ENCODE data around the gene PTCD1.

The PTCD1 gene

DNA sequence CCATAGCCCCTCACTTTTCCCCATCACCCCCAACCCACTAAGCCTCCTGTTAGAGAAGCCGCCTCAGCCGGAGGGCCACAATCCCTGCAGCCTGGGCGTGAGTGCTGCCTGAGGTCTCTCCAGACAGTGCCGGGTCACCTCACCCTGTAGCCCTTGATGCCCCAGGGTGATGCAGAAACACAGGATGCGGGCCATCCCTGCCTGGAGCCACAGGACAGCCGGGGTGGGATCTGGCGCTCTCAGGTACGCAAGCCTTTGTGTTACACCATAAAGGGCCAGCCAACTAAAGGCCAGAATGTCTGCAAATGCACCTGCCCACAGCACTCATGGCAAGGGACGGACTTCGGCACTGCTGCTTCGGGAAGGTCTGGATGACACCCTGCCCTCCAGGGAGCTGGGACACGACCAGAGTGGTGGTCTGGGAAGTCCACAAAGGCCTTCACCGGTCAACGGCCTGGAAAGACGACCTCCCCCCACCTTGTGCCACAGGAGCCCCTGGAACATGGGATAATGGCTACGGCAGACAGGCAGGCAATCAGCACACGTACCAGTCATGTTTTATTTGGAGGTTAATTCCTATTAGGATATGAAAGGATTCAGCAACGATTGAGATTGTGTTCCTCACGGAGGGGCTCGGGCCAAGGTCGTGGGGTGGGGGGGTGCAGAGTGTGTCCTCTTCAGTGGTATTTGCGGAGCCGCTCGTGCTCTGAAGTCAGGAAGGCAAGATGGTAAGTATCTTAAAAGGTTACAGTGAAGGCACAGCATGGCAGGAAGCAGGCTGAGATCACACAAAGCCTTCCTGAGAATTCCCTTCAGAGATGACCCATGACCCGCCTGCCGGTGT is 19.3 kb upstream of the PTCD1 start:
- Histone ChIP-seq H3K36me3 (ENCODE audit: control insufficient read depth, low read length) (peaks cover 95% of the 10 kb centered on the region), H3K9me3 (ENCODE audit: control insufficient read depth, insufficient read depth, low read length) (no peaks in the 10 kb centered on the region), H3F3A (ENCODE audit: control insufficient read depth, insufficient read depth) (peaks cover 16% of the 10 kb centered on the region), H3K4me3 (ENCODE audit: low read length) (no peak overlapping the region), H3K4me1 (ENCODE audit: control insufficient read depth, low read length) (peaks cover 15% of the 10 kb centered on the region), H4K20me1 (ENCODE audit: control insufficient read depth, insufficient read depth, low read depth, low read length) (peaks cover 10% of the 10 kb centered on the region), H3K9me2 (replicated peaks; ENCODE audit: control insufficient read depth, low read length) (no peaks in the 10 kb centered on the region), H3K27ac (ENCODE audit: low read depth, low read length) (no peak overlapping the region), H3K79me2 (ENCODE audit: control insufficient read depth, low read length) (peaks cover 68% of the 10 kb centered on the region), H3K4me2 (ENCODE audit: low read length) (no peak overlapping the region), H3K27me3 (ENCODE audit: control insufficient read depth, low read length) (no peaks in the 10 kb centered on the region)
- TF ChIP-seq, protein P1, sequence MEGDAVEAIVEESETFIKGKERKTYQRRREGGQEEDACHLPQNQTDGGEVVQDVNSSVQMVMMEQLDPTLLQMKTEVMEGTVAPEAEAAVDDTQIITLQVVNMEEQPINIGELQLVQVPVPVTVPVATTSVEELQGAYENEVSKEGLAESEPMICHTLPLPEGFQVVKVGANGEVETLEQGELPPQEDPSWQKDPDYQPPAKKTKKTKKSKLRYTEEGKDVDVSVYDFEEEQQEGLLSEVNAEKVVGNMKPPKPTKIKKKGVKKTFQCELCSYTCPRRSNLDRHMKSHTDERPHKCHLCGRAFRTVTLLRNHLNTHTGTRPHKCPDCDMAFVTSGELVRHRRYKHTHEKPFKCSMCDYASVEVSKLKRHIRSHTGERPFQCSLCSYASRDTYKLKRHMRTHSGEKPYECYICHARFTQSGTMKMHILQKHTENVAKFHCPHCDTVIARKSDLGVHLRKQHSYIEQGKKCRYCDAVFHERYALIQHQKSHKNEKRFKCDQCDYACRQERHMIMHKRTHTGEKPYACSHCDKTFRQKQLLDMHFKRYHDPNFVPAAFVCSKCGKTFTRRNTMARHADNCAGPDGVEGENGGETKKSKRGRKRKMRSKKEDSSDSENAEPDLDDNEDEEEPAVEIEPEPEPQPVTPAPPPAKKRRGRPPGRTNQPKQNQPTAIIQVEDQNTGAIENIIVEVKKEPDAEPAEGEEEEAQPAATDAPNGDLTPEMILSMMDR (IDR thresholded peaks at IDR 0.05; ENCODE audit: low read depth, low read length, poor library complexity, severe bottlenecking), result no peak
- TF ChIP-seq EZH2phosphoT487 (IDR thresholded peaks at IDR 0.05; ENCODE audit: borderline replicate concordance, low read length), result no peak

DNA sequence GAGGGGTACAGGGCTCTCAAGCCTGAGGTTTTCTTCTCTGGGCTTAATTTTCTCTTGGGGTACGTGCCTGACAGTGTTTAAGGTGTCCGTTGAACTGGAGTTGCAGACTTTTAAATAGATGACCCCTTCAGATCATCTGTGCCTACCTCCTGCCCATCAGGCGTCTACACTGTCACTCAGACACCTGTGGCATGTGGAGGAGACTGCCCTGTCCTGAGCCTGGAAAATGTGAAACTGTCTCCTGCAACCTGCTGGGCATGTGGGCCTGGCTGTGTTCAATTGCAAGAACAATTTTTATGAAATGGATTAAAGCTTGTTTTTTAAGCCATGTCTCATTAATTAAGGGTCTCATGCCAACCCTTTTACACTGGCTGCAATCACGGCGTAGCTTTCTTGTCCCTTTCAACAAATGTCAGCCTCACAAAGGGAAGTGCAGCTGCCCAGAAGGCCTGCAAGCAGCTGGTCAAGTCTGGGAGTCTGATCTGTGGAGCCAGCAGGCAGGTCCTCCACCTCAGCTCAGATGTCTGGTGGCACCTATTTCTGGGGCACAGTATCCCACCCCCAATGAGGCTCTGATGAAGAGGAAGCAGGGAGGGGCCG is 18.6 kb upstream of the PTCD1 start:
- Histone ChIP-seq H4K20me1 (ENCODE audit: control insufficient read depth, insufficient read depth, low read depth, low read length) (peaks cover 6% of the 10 kb centered on the region; the same call in 1 of the 2 replicates), H3K4me3 (ENCODE audit: low read length) (no peak overlapping the region), H3K27ac (ENCODE audit: low read depth, low read length) (no peak overlapping the region), H3K9me3 (ENCODE audit: control insufficient read depth, insufficient read depth, low read length) (no peaks in the 10 kb centered on the region), H3K27me3 (ENCODE audit: control insufficient read depth, low read length) (no peaks in the 10 kb centered on the region), H3K36me3 (ENCODE audit: control insufficient read depth, low read length) (peaks cover 97% of the 10 kb centered on the region), H3K4me1 (ENCODE audit: control insufficient read depth, low read length) (peaks cover 12% of the 10 kb centered on the region), H3K9me2 (replicated peaks; ENCODE audit: control insufficient read depth, low read length) (no peaks in the 10 kb centered on the region), H3K79me2 (ENCODE audit: control insufficient read depth, low read length) (peaks cover 61% of the 10 kb centered on the region), H3F3A (ENCODE audit: control insufficient read depth, insufficient read depth) (peaks cover 16% of the 10 kb centered on the region), H3K4me2 (ENCODE audit: low read length) (no peak overlapping the region)
- TF ChIP-seq, protein P1 (IDR thresholded peaks at IDR 0.05; ENCODE audit: low read depth, low read length, poor library complexity, severe bottlenecking), result no peak

DNA sequence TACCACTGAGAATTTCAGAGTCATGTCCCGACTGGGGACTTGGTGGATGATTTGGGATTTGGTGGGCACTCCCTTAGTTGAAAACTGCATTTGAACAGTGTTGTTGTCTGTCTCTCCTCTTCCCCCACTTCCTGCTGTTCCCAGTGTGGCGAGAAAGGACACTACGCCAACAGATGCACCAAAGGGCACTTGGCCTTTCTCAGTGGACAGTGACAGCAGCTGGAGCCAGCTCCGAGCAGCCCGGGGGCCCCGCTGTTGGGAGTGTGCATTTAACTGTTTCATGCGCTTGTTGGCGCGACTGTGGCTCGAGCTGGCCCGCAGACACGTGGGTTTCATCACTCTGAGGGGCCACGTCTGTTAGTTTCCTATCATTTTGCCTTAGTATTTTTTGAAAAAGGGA is 17.7 kb upstream of the PTCD1 start:
- no peak overlapping the region for H3K4me3 ChIP-seq (ENCODE audit: low read length)
- no peaks in the 10 kb centered on the region for H3K9me2 ChIP-seq (replicated peaks; ENCODE audit: control insufficient read depth, low read length)
- H3K27ac ChIP-seq (ENCODE audit: low read depth, low read length), result no peak overlapping the region
- H4K20me1 ChIP-seq (ENCODE audit: control insufficient read depth, insufficient read depth, low read depth, low read length), result peaks cover 6% of the 10 kb centered on the region; the same call in 1 of the 2 replicates
- H3K4me2 ChIP-seq (ENCODE audit: low read length), result no peak overlapping the region
- H3K79me2 ChIP-seq (ENCODE audit: control insufficient read depth, low read length), result peaks cover 52% of the 10 kb centered on the region
- peaks cover 98% of the 10 kb centered on the region for H3K36me3 ChIP-seq (ENCODE audit: control insufficient read depth, low read length)
- no peaks in the 10 kb centered on the region for H3K9me3 ChIP-seq (ENCODE audit: control insufficient read depth, insufficient read depth, low read length)
- no peaks in the 10 kb centered on the region for H3K27me3 ChIP-seq (ENCODE audit: control insufficient read depth, low read length)
- H3F3A ChIP-seq (ENCODE audit: control insufficient read depth, insufficient read depth), result peaks cover 16% of the 10 kb centered on the region
- TF ChIP-seq, protein P1 (IDR thresholded peaks at IDR 0.05; ENCODE audit: low read depth, low read length, poor library complexity, severe bottlenecking), result no peak
- TF ChIP-seq EZH2phosphoT487 (IDR thresholded peaks at IDR 0.05; ENCODE audit: borderline replicate concordance, low read length), result no peak
- peaks cover 6% of the 10 kb centered on the region for H3K4me1 ChIP-seq (ENCODE audit: control insufficient read depth, low read length)

Measured in DOHH2 (cell line).